ENCODE data around the gene DLG2.

The DLG2 gene

DNA sequence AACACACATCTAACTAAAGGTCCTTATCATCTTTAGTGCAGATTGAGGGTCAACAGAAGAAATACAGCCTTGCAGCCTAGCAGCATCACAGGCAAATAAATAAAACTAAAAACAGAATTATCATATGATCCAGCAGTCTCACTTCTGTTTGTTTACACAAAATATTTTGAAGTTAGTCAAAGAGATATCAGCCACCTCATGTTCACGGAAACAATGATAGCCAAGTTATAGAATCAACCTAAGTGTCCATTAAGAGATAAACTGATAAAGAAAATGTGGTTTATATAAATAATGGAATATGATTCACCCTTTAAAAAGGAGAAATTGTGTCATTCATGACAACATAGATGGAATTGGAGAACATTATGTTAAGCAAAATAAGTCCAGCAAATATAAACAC lies 1602.9 kb downstream of the DLG2 start:
- no peak for DNase-seq

- DNase-seq = no peak
These were observed 1604.4 kb downstream of the DLG2 start for GRCh38 chr11:84022695-84023094.

DNA sequence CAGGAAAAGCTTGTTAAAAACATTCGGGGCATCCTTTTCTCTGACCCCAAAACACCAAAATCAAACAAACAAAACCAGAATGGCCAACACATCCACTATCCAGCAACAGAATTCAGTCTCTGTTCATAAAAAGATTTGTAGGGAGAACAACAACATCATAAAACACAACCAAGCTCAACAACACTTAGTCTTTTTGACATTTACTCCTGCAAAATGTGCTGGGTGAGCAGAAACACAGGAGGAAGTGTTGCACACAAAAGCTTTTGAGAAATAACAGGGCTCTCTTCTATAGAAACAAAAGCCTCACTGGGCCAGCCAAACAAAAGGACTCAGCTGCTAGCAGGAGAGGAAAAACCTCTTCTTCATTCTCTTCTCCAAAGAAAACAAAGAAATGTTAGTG lies 1604.9 kb downstream of the DLG2 start:
- no peak for DNase-seq

- no peak for DNase-seq
These were observed 1605.9 kb downstream of the DLG2 start for GRCh38 chr11:84021291-84021690.

GRCh38 chr11:84019571-84020194 lies 1607.5 kb downstream of the DLG2 start:
- DNase-seq = no peak

- no peak for DNase-seq
These were observed 1612.6 kb downstream of the DLG2 start for GRCh38 chr11:84014539-84014938.

- no peak for DNase-seq
These were observed 1614.8 kb downstream of the DLG2 start for GRCh38 chr11:84012171-84012826.

- DNase-seq = no peak
These were observed 1624.0 kb downstream of the DLG2 start for GRCh38 chr11:84003181-84003580.

DNA sequence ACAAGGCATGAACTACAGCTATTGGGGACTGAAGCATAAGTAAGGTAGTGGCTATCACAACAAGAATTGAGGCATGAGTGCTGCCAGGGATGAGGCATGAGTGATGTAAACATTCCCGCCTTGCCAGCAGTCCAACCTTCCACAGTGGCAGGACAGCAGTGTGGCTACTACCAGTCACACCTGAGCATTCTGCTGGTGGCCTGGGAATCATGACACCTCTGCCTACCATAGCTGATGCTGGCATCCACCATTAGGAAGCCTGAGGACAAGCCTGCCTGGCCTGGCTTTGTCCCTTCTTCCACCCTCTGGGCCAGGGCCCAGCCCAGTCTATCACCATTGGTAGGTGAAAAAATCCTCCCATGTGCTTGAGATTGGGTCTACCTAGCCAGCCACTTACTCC lies 1628.2 kb downstream of the DLG2 start:
- DNase-seq = no peak

- no peak for DNase-seq
These were observed 1636.9 kb downstream of the DLG2 start for GRCh38 chr11:83990160-83990733.

GRCh38 chr11:83982825-83983224 lies 1644.3 kb downstream of the DLG2 start:
- DNase-seq = no peak

DNA sequence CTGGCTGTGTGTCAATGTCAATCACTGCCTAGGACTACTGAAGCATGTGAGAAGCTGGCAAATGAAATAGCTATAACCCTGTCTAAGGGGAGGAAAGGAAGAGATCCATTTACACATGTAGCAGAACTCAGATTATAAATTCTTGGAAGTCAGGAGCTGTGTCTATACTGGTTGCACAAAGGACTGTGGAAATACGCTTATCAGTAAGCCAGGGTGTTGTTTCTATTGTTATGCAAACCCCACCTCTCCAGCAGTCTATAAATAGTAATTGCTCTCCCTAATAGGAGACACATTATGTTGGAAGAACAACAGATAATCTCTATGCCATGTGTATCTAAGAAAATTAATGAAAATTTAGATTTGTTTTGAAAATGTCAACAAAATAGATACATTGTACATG lies 1647.6 kb downstream of the DLG2 start:
- DNase-seq = no peak

DNA sequence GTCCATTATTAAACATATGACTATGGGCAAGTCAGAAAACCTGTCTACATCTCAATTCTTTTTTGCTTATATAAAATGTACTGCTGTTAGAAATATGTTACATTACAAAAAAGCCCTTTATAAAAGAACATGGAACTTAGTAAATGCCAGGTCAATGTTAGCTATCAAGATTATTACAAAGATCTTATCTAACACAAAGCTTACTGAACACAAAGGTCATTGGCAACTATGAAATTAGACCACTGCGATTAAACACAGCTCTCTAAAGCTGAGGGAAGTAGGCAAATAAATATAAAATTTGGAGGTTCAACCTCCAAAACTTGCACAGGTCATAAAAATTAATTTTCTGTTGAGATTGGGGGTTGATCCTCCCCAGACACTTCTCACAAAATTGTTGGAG lies 1648.2 kb downstream of the DLG2 start:
- DNase-seq = no peak

DNA sequence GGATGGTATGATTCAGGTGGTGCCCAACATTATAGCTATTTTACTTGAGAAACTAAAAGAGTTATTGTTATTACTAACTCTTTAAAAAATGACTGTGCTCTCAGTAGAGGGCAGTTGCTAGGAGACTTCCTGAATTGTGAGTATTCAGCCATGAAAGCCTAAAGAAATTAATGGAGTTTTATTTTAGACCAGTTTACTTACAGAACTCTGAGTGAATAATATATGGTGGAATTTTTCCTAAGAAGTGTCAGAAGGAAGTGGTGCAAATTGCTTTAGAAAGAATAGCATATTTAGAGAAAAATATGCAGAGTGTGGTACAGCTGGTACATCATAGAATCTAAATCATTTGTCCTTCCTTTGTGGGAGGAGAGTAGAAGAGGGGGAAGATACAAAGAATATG lies 1651.1 kb downstream of the DLG2 start:
- no peak for DNase-seq

GRCh38 chr11:83972536-83972935 lies 1654.6 kb downstream of the DLG2 start:
- no peak for DNase-seq

DNA sequence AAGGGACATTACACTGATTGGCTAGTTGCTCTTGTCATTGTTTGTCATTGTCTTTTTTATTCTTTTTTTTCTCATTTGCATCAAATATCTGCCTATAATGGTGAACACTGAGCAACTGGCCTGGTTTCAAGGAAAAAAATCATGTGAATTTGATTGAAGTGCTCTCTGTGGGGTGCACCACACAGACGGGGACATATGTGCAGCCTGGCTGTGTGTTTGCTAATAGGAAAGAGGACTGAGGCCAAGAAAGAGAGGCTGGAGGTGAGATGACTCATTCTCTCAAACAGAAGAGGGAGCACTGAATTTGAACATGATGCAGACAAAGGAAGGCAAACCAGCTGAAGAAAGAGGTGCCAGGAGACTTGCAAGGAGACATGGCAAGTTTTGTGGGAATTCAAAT lies 1656.1 kb downstream of the DLG2 start:
- no peak for DNase-seq

- DNase-seq = no peak
These were observed 1657.0 kb downstream of the DLG2 start for GRCh38 chr11:83970061-83970671.

DNA sequence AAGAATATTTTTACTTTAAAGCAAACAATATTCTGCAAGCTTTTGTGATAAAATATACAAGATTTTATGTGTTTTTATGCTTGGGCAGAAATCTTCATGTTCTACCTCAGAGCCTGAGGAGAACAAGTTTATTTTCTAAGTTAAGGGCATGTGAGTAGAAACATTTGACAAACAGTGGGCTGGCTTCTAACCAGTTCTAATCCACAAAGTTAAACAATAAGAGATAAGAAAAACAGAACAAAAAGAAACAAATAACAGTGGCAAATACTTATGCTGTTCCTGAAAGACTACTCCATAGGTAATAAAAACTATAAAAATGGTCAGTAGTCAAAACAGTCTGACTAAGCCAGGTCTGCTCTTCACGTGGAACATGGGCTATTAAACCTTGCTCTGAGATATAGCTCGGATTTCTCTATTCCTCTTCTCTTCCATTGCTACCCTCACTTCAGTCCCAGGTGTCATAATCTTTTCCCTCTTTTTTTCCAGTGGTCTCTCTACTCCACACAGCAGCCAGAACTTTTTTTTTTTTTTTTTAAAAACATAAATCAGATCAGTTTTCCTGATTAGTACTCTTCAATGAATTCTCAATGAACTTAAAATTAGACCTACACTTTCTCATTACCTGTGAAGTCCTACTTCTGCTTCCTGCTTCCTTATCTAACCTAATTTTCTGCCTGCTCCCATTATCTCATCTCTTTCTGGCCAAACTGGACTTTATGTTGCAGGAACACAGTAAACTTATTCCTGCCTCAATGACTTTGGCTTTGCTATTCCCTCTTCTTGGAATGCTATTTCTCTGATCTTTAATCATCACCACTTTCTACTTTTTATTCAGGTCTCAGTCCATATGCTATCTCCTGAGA lies 1669.9 kb downstream of the DLG2 start:
- no peak for DNase-seq

GRCh38 chr11:83956119-83956697 lies 1670.9 kb downstream of the DLG2 start:
- DNase-seq = no peak

DNA sequence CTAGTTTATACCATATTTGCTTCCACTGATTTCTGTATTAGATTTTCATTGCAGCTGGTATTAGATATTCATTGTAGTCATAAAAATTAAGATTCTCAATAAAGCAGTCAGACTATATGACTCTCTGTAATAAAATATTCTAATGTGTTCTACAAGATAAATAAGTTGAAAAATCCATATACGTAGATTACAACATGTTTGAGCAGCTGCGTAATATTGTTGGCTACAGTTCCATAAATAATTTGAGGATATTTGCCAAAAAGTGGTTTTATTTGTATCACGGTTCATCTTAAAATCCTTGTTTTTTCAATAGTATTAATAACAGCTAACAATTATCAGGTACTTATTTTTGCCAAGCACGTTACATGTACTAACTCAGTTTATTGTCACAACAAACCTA lies 1672.4 kb downstream of the DLG2 start:
- DNase-seq = no peak

- no peak for DNase-seq
These were observed 1675.6 kb downstream of the DLG2 start for GRCh38 chr11:83951521-83951920.

DNA sequence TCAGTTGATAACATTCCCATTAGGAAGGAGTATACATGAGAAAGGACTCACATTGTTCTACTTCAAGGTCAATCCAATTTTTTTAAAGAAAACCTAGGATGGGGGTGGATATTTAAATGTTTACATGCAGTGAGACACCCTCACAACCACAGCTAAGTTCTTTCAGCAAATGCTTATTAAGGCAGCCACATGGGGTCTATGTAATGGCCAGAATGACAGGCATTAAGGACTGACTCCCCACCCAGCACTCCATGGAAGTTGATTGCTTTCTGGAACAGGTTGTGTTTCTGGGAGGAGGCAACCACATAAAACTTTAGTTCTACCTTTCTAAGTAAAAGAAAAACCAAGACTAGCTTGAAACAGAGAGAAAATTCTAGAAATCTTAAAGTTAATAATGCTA lies 1678.9 kb downstream of the DLG2 start:
- DNase-seq = no peak

- no peak for DNase-seq
These were observed 1681.2 kb downstream of the DLG2 start for GRCh38 chr11:83945976-83946375.

All from effector CD4-positive, alpha-beta T cell (primary cell).